WTC11 (cell line): Measurements from ENCODE around the gene SORCS1. TPM values are rescaled to one million over a fixed set of nuclear protein-coding genes. Genes with fewer than 3 reads are reported as not detected.

Source experiments
- ATAC-seq: fragments of 200-7000 bp; cut with Tn5 transposase; 2 replicates; pipeline ENCODE4 v1.10.0; 2021; ENCODE audit warnings: mild to moderate bottlenecking, moderate library complexity
- CTCF ChIA-PET: fragments of 300-600 bp; sonication (Branson Sonifier 250); formaldehyde crosslinking; loops from one replicate; lab custom pipeline; 2021; ENCODE audit warnings: antibody characterized with exemption; lab: Charles Lee
- POLR2A ChIA-PET: fragments of 350-600 bp; sonication (Branson Sonifier 250); formaldehyde crosslinking; loops from one replicate; lab custom pipeline; 2021; ENCODE audit warnings: antibody characterized with exemption; lab: Charles Lee
- DNase-seq: peaks from one replicate; pipeline ENCODE4 v3.0.0; 2021; ENCODE audit warnings: low spot score
- H3K27ac Mint-ChIP-seq: 2 replicates; pipeline ENCODE4 v1.8.0; 2021; ENCODE audit warnings: mixed read lengths
- H3K27me3 Mint-ChIP-seq: 2 replicates; pipeline ENCODE4 v1.8.0; 2021; ENCODE audit warnings: low read depth, mild to moderate bottlenecking, moderate library complexity, mixed read lengths
- H3K36me3 Mint-ChIP-seq: 2 replicates; pipeline ENCODE4 v1.8.0; 2021; ENCODE audit warnings: mixed read lengths
- H3K4me1 Mint-ChIP-seq: 2 replicates; pipeline ENCODE4 v1.8.0; 2022; ENCODE audit warnings: mixed read lengths
- H3K4me3 Mint-ChIP-seq: 2 replicates; pipeline ENCODE4 v1.8.0; 2021; ENCODE audit warnings: mild to moderate bottlenecking, moderate library complexity, mixed read lengths
- H3K9me3 Mint-ChIP-seq: 2 replicates; pipeline ENCODE4 v1.8.0; 2021; ENCODE audit warnings: mixed read lengths
- CREM ChIP-seq: sonication (generic); formaldehyde crosslinking; IDR thresholded peaks from 2 replicates; pipeline ENCODE4 v1.8.1; 2022; ENCODE audit warnings: mild to moderate bottlenecking, missing genetic modification reagents, moderate library complexity
- ERG ChIP-seq: fragments of 250-450 bp; sonication (Bioruptor Pico); IDR thresholded peaks from 2 replicates; pipeline ENCODE4 v1.8.0; 2021; ENCODE audit warnings: mild to moderate bottlenecking
- ESRRA ChIP-seq: sonication (generic); formaldehyde crosslinking; IDR thresholded peaks from 2 replicates; pipeline ENCODE4 v1.8.1; 2022; ENCODE audit warnings: mild to moderate bottlenecking, missing genetic modification reagents, borderline replicate concordance
- ETV6 ChIP-seq: sonication (generic); formaldehyde crosslinking; IDR thresholded peaks from 2 replicates; pipeline ENCODE4 v1.8.1; 2022; ENCODE audit warnings: mild to moderate bottlenecking, missing genetic modification reagents
- HMGA2 ChIP-seq: fragments of 250-450 bp; sonication (Bioruptor Pico); IDR thresholded peaks from 2 replicates; pipeline ENCODE4 v1.4.0; 2021; ENCODE audit warnings: mild to moderate bottlenecking, moderate library complexity
- IRF2 ChIP-seq: sonication (generic); formaldehyde crosslinking; IDR thresholded peaks from 2 replicates; pipeline ENCODE4 v1.8.0; 2022; ENCODE audit warnings: low read depth, missing genetic modification reagents, borderline replicate concordance
- KAT7 ChIP-seq: sonication (generic); formaldehyde crosslinking; IDR thresholded peaks from 2 replicates; pipeline ENCODE4 v1.8.1; 2023; ENCODE audit warnings: missing genetic modification reagents, mild to moderate bottlenecking, borderline replicate concordance
- MAX ChIP-seq: sonication (generic); formaldehyde crosslinking; IDR thresholded peaks from 2 replicates; pipeline ENCODE4 v1.8.0; 2022; ENCODE audit warnings: mild to moderate bottlenecking, missing genetic modification reagents
- MYBL2 ChIP-seq: sonication (generic); formaldehyde crosslinking; IDR thresholded peaks from 2 replicates; pipeline ENCODE4 v1.8.1; 2023; ENCODE audit warnings: mild to moderate bottlenecking, moderate library complexity, missing genetic modification reagents
- NFE2L1 ChIP-seq: sonication (generic); formaldehyde crosslinking; IDR thresholded peaks from 2 replicates; pipeline ENCODE4 v1.8.1; 2023; ENCODE audit warnings: missing genetic modification reagents
- NR1H2 ChIP-seq: sonication (generic); formaldehyde crosslinking; IDR thresholded peaks from 2 replicates; pipeline ENCODE4 v1.9.0; 2021; ENCODE audit warnings: mild to moderate bottlenecking, moderate library complexity, missing genetic modification reagents
- NR2C2 ChIP-seq: sonication (generic); formaldehyde crosslinking; IDR thresholded peaks from 2 replicates; pipeline ENCODE4 v1.8.0; 2022; ENCODE audit warnings: mild to moderate bottlenecking, missing genetic modification reagents
- OVOL2 ChIP-seq: fragments of 250-450 bp; sonication (Bioruptor Pico); IDR thresholded peaks from 2 replicates; pipeline ENCODE4 v1.9.0; 2021; ENCODE audit warnings: mild to moderate bottlenecking, borderline replicate concordance
- PREB ChIP-seq: sonication (generic); formaldehyde crosslinking; IDR thresholded peaks from 2 replicates; pipeline ENCODE4 v1.8.1; 2022; ENCODE audit warnings: mild to moderate bottlenecking, missing genetic modification reagents, moderate library complexity, borderline replicate concordance
- PRRX2 ChIP-seq: fragments of 250-450 bp; sonication (Bioruptor Pico); IDR thresholded peaks from 2 replicates; pipeline ENCODE4 v1.8.0; 2021; ENCODE audit warnings: mild to moderate bottlenecking
- RORB ChIP-seq: fragments of 250-450 bp; sonication (Bioruptor Pico); IDR thresholded peaks from 2 replicates; pipeline ENCODE4 v1.9.0; 2021; ENCODE audit warnings: mild to moderate bottlenecking
- TEAD1 ChIP-seq: sonication (generic); formaldehyde crosslinking; IDR thresholded peaks from 2 replicates; pipeline ENCODE4 v1.8.0; 2022; ENCODE audit warnings: mild to moderate bottlenecking, missing genetic modification reagents
- ZBTB21 ChIP-seq: sonication (generic); formaldehyde crosslinking; IDR thresholded peaks from 2 replicates; pipeline ENCODE4 v1.8.1; 2023; ENCODE audit warnings: mild to moderate bottlenecking, missing genetic modification reagents, borderline replicate concordance
- ZNF121 ChIP-seq: sonication (generic); formaldehyde crosslinking; IDR thresholded peaks from 2 replicates; pipeline ENCODE4 v1.8.0; 2023; ENCODE audit warnings: missing genetic modification reagents
- ZNF138 ChIP-seq: sonication (generic); formaldehyde crosslinking; conservative IDR thresholded peaks from 2 replicates; pipeline ENCODE4 v1.8.1; 2022; ENCODE audit warnings: mild to moderate bottlenecking, moderate library complexity, missing genetic modification reagents
- ZNF263 ChIP-seq: sonication (generic); formaldehyde crosslinking; IDR thresholded peaks from 2 replicates; pipeline ENCODE4 v1.8.1; 2022; ENCODE audit warnings: low read depth, mild to moderate bottlenecking, moderate library complexity, missing genetic modification reagents
- ZNF317 ChIP-seq: sonication (generic); formaldehyde crosslinking; IDR thresholded peaks from 2 replicates; pipeline ENCODE4 v1.8.1; 2023; ENCODE audit warnings: low read depth, mild to moderate bottlenecking, moderate library complexity, missing genetic modification reagents, borderline replicate concordance
- ZNF423 ChIP-seq: fragments of 250-450 bp; sonication (Bioruptor Pico); IDR thresholded peaks from 2 replicates; pipeline ENCODE4 v2.1.2; 2022; ENCODE audit warnings: mild to moderate bottlenecking, moderate library complexity
- ZNF671 ChIP-seq: fragments of 250-450 bp; sonication (Bioruptor Pico); IDR thresholded peaks from 2 replicates; pipeline ENCODE4 v1.8.0; 2021; ENCODE audit warnings: mild to moderate bottlenecking
- total RNA-seq: library from RNA; stranded (reverse); gene quantifications from 3 replicates; pipeline ENCODE4 v1.2.3, GENCODE V29; 2021
- TF ChIP-seq, protein P1 (sequence below): sonication (generic); formaldehyde crosslinking; conservative IDR thresholded peaks from 2 replicates; pipeline ENCODE4 v1.8.1; 2023; ENCODE audit warnings: mild to moderate bottlenecking, low read depth, missing genetic modification reagents, moderate library complexity
- TF ChIP-seq, protein P2 (sequence below): sonication (generic); formaldehyde crosslinking; IDR thresholded peaks from 2 replicates; pipeline ENCODE4 v1.8.1; 2022; ENCODE audit warnings: low read depth, missing genetic modification reagents, borderline replicate concordance
- TF ChIP-seq, protein P3 (sequence below): fragments of 250-450 bp; sonication (Bioruptor Pico); IDR thresholded peaks from 2 replicates; pipeline ENCODE4 v1.9.0; 2021; ENCODE audit warnings: mild to moderate bottlenecking, borderline replicate concordance

The SORCS1 gene
- total RNA-seq, 1 experiment from 2014 or later: 3.3 TPM

DNA sequence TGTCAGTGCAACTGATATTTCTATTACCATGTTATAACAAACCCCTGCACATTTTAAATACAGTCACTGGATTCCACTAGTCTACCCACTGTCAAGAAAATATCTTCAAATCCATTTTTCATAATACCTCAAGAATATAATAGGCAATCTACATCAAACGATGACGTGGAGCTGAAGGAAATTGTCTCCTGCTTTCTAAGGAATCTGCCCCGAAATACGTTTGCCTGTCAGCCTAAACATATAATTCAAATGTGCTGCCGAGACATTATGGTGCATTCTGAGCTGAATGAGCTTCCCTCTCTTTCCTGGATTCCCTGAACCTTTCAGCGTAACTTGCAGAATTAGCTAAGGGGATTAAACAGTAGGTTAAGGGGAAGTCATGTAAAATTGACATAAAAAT is 306.8 kb downstream of the SORCS1 start:
- Mint-ChIP-seq H3K27ac (no peak overlapping the region), H3K36me3 (peaks cover 21% of the 10 kb centered on the region), H3K4me3 (no peak overlapping the region), H3K27me3 (no peaks in the 10 kb centered on the region), H3K9me3 (peaks cover 28% of the 10 kb centered on the region), H3K4me1 (peaks cover 21% of the 10 kb centered on the region)
- no peak for DNase-seq
- ChIA-PET CTCF (interaction anchor here (0.5 kb wide), 1 partner anchor 156 kb away, joined by 3 read pairs; no protein-coding TSS in a partner anchor), POLR2A (interaction anchor here (0.6 kb wide), 1 partner anchor 151 kb away, joined by 3 read pairs; no protein-coding TSS in a partner anchor)
- no peak for ATAC-seq
- TF ChIP-seq, protein P1, sequence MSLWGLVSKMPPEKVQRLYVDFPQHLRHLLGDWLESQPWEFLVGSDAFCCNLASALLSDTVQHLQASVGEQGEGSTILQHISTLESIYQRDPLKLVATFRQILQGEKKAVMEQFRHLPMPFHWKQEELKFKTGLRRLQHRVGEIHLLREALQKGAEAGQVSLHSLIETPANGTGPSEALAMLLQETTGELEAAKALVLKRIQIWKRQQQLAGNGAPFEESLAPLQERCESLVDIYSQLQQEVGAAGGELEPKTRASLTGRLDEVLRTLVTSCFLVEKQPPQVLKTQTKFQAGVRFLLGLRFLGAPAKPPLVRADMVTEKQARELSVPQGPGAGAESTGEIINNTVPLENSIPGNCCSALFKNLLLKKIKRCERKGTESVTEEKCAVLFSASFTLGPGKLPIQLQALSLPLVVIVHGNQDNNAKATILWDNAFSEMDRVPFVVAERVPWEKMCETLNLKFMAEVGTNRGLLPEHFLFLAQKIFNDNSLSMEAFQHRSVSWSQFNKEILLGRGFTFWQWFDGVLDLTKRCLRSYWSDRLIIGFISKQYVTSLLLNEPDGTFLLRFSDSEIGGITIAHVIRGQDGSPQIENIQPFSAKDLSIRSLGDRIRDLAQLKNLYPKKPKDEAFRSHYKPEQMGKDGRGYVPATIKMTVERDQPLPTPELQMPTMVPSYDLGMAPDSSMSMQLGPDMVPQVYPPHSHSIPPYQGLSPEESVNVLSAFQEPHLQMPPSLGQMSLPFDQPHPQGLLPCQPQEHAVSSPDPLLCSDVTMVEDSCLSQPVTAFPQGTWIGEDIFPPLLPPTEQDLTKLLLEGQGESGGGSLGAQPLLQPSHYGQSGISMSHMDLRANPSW (CRISPR knock-in tag): no peak
- TF ChIP-seq ZBTB21 (CRISPR knock-in tag) (no peak), MAX (CRISPR knock-in tag) (no peak), MYBL2 (no peak), KAT7 (CRISPR knock-in tag) (no peak), ZNF121 (CRISPR knock-in tag) (no peak), HMGA2 (CRISPR knock-in tag) (no peak), ETV6 (CRISPR knock-in tag) (no peak), CREM (CRISPR knock-in tag) (no peak), NR1H2 (CRISPR knock-in tag) (no peak), ZNF423 (CRISPR knock-in tag) (no peak), ESRRA (no peak), RORB (no peak), IRF2 (CRISPR knock-in tag) (no peak), NR2C2 (CRISPR knock-in tag) (no peak), ZNF671 (no peak)
- TF ChIP-seq, protein P2, sequence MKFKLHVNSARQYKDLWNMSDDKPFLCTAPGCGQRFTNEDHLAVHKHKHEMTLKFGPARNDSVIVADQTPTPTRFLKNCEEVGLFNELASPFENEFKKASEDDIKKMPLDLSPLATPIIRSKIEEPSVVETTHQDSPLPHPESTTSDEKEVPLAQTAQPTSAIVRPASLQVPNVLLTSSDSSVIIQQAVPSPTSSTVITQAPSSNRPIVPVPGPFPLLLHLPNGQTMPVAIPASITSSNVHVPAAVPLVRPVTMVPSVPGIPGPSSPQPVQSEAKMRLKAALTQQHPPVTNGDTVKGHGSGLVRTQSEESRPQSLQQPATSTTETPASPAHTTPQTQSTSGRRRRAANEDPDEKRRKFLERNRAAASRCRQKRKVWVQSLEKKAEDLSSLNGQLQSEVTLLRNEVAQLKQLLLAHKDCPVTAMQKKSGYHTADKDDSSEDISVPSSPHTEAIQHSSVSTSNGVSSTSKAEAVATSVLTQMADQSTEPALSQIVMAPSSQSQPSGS (CRISPR knock-in tag): no peak
- TF ChIP-seq, protein P3, sequence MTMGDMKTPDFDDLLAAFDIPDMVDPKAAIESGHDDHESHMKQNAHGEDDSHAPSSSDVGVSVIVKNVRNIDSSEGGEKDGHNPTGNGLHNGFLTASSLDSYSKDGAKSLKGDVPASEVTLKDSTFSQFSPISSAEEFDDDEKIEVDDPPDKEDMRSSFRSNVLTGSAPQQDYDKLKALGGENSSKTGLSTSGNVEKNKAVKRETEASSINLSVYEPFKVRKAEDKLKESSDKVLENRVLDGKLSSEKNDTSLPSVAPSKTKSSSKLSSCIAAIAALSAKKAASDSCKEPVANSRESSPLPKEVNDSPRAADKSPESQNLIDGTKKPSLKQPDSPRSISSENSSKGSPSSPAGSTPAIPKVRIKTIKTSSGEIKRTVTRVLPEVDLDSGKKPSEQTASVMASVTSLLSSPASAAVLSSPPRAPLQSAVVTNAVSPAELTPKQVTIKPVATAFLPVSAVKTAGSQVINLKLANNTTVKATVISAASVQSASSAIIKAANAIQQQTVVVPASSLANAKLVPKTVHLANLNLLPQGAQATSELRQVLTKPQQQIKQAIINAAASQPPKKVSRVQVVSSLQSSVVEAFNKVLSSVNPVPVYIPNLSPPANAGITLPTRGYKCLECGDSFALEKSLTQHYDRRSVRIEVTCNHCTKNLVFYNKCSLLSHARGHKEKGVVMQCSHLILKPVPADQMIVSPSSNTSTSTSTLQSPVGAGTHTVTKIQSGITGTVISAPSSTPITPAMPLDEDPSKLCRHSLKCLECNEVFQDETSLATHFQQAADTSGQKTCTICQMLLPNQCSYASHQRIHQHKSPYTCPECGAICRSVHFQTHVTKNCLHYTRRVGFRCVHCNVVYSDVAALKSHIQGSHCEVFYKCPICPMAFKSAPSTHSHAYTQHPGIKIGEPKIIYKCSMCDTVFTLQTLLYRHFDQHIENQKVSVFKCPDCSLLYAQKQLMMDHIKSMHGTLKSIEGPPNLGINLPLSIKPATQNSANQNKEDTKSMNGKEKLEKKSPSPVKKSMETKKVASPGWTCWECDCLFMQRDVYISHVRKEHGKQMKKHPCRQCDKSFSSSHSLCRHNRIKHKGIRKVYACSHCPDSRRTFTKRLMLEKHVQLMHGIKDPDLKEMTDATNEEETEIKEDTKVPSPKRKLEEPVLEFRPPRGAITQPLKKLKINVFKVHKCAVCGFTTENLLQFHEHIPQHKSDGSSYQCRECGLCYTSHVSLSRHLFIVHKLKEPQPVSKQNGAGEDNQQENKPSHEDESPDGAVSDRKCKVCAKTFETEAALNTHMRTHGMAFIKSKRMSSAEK (CRISPR knock-in tag): no peak

DNA sequence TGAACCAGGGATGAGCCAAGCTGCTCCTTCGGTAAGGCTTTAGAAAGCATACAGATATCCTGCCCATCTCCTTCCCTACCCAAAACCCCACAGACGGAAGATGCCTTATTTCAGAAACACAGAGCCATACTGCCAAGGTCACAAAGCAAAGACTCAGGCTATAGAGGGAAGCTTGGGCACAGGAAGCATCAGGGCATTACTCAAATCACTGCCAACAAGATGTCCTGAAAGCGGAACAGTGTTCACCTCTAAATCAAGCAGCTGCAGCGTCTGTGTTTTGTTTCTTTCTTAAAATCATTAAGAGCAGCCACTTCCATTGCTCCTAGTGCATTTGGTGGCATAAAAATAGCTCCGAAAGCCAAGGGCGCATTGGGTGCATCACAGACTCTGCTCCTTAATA is 307.3 kb downstream of the SORCS1 start:
- Mint-ChIP-seq H3K4me3 (no peak overlapping the region), H3K9me3 (peaks cover 30% of the 10 kb centered on the region), H3K27ac (no peak overlapping the region), H3K27me3 (no peaks in the 10 kb centered on the region), H3K36me3 (peaks cover 21% of the 10 kb centered on the region), H3K4me1 (peaks cover 21% of the 10 kb centered on the region)
- CTCF ChIA-PET: interaction anchor here (0.5 kb wide), 1 partner anchor 157 kb away, joined by 3 read pairs; no protein-coding TSS in a partner anchor
- DNase-seq (no peak), ATAC-seq (no peak)
- TF ChIP-seq ZNF423 (CRISPR knock-in tag) (no peak), PREB (CRISPR knock-in tag) (no peak), OVOL2 (no peak), ZNF121 (CRISPR knock-in tag) (no peak), ZNF317 (CRISPR knock-in tag) (no peak), ZNF263 (CRISPR knock-in tag) (no peak), ERG (CRISPR knock-in tag) (no peak), ZNF138 (CRISPR knock-in tag) (no peak), PRRX2 (CRISPR knock-in tag) (no peak), TEAD1 (CRISPR knock-in tag) (no peak), NFE2L1 (CRISPR knock-in tag) (no peak)
- POLR2A ChIA-PET: no interaction called here
